Loucy (cell line): ENCODE measurements around the gene PKNOX2.

Source experiments
- EZH2phosphoT487 ChIP-seq: fragments of 200-600 bp; IDR thresholded peaks from 2 replicates; pipeline ENCODE4 v1.6.1; 2018; ENCODE audit warnings: antibody characterized with exemption, mild to moderate bottlenecking, moderate library complexity, borderline replicate concordance
- TF ChIP-seq, protein P1 (sequence below): fragments of 200-600 bp; sonication (generic); conservative IDR thresholded peaks from 2 replicates; pipeline ENCODE4 v1.5.1; 2014; ENCODE audit warnings: mild to moderate bottlenecking, antibody characterized with exemption, low read length

- TF ChIP-seq, protein P1, sequence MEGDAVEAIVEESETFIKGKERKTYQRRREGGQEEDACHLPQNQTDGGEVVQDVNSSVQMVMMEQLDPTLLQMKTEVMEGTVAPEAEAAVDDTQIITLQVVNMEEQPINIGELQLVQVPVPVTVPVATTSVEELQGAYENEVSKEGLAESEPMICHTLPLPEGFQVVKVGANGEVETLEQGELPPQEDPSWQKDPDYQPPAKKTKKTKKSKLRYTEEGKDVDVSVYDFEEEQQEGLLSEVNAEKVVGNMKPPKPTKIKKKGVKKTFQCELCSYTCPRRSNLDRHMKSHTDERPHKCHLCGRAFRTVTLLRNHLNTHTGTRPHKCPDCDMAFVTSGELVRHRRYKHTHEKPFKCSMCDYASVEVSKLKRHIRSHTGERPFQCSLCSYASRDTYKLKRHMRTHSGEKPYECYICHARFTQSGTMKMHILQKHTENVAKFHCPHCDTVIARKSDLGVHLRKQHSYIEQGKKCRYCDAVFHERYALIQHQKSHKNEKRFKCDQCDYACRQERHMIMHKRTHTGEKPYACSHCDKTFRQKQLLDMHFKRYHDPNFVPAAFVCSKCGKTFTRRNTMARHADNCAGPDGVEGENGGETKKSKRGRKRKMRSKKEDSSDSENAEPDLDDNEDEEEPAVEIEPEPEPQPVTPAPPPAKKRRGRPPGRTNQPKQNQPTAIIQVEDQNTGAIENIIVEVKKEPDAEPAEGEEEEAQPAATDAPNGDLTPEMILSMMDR = no peak
- no peak for TF ChIP-seq EZH2phosphoT487
These were observed 97.8 kb downstream of the PKNOX2 start for GRCh38 chr11:125262194-125262829.
